Activated T-cell treated with anti-CD3 and anti-CD28 coated beads, Interleukin-2, amount 50 U/mL, for 72 hours (primary cell): ENCODE results near the gene ZNF718. TPM values are rescaled to one million over a fixed set of nuclear protein-coding genes. Genes with fewer than 3 reads are reported as not detected.
"Not testable (repeated sequence)": the region's sequence is repeated elsewhere in the genome, so short reads cannot be mapped to it uniquely, and the experiment has no call there.

Experiments
- ATAC-seq, 2 donors: fragments of 150-1000 bp; cut with Tn5 transposase; replicated peaks in 1 of 2; 2 replicates each; pipeline ENCODE4 v1.10.0; 2021; ENCODE audit warnings: moderate library complexity in 2 of 2, mild to moderate bottlenecking in 1 of 2
- DNase-seq, 2 donors: peaks; one replicate each; pipeline ENCODE4 v3.0.0; 2021 to 2022; ENCODE audit warnings: mixed read lengths in 1 of 2
- H3K27ac Mint-ChIP-seq: one replicate; pipeline ENCODE4 v1.8.0; 2022; ENCODE audit warnings: mild to moderate bottlenecking, moderate library complexity, mixed read lengths
- H3K27me3 Mint-ChIP-seq: one replicate; pipeline ENCODE4 v1.8.0; 2022; ENCODE audit warnings: low read depth, mixed read lengths
- H3K36me3 Mint-ChIP-seq, 2 donors: one replicate each; pipeline ENCODE4 v1.8.0; 2022; ENCODE audit warnings: mixed read lengths in 2 of 2, mild to moderate bottlenecking in 1 of 2; ENCODE audit not compliant: insufficient read depth in 2 of 2
- H3K4me1 Mint-ChIP-seq: one replicate; pipeline ENCODE4 v1.8.0; 2022; ENCODE audit warnings: low read depth, mixed read lengths
- H3K4me3 Mint-ChIP-seq, 2 donors: one replicate each; pipeline ENCODE4 v1.8.0; 2022; ENCODE audit warnings: mild to moderate bottlenecking in 2 of 2, mixed read lengths in 2 of 2, moderate library complexity in 2 of 2
- H3K9me3 Mint-ChIP-seq, 2 donors: one replicate each; pipeline ENCODE4 v1.8.0; 2022; ENCODE audit warnings: mixed read lengths in 2 of 2
- total RNA-seq, 2 donors: library from RNA; stranded (reverse); gene quantifications; one replicate each; pipeline ENCODE4 v1.2.3, GENCODE V29; 2022

The ZNF718 gene
- total RNA-seq, 2 donors from 2014 or later: 8.1 to 10.2 TPM

GRCh38 chr4:173666-174314 lies 49.5 kb downstream of the ZNF718 start:
- DNase-seq: no peak
- no peak overlapping the region for H3K27ac Mint-ChIP-seq
- H3K9me3 Mint-ChIP-seq: peaks cover 30 to 41% of the 10 kb centered on the region in 2 donors
- H3K4me3 Mint-ChIP-seq: no peak overlapping the region
- no peaks in the 10 kb centered on the region for H3K4me1 Mint-ChIP-seq
- no peak for ATAC-seq
- H3K27me3 Mint-ChIP-seq: no peaks in the 10 kb centered on the region
- H3K36me3 Mint-ChIP-seq: peaks cover 47 to 66% of the 10 kb centered on the region in 2 donors

GRCh38 chr4:175986-176385 lies 51.7 kb downstream of the ZNF718 start:
- H3K4me3 Mint-ChIP-seq: no peak overlapping the region
- no peak overlapping the region for H3K27ac Mint-ChIP-seq
- DNase-seq (no peak), ATAC-seq (no peak)
- peaks cover 20 to 36% of the 10 kb centered on the region in 2 donors for H3K9me3 Mint-ChIP-seq
- no peaks in the 10 kb centered on the region for H3K4me1 Mint-ChIP-seq
- peaks cover 37 to 57% of the 10 kb centered on the region in 2 donors for H3K36me3 Mint-ChIP-seq
- no peaks in the 10 kb centered on the region for H3K27me3 Mint-ChIP-seq

DNA sequence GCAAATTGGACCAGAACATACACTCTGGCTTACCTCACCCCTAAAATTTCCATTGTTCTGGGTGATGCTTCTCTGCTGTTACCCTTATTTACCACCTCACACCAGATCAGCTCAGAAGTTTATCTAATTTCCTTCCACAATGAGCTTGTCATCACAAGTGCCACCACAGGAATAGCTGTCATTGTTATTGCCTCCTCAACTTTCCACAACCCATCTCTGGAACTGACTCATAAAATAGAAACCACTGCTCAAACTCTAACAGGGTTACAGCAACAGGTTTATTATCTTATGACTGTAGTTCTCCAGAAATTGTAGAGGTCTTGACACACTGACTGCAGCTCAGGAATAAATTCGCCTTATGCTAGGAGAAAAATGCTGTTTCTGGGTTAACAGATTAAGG lies 52.7 kb downstream of the ZNF718 start:
- Mint-ChIP-seq H3K27me3 (no peaks in the 10 kb centered on the region), H3K36me3 (peaks cover 35 to 55% of the 10 kb centered on the region in 2 donors), H3K9me3 (peaks cover 24 to 34% of the 10 kb centered on the region in 2 donors), H3K4me1 (no peaks in the 10 kb centered on the region), H3K27ac (no peak overlapping the region), H3K4me3 (no peak overlapping the region)
- ATAC-seq (peak; percentile 61 to 70), DNase-seq (no peak)

GRCh38 chr4:182225-182624 lies 57.9 kb downstream of the ZNF718 start:
- Mint-ChIP-seq H3K36me3 (peaks cover 42 to 66% of the 10 kb centered on the region in 2 donors), H3K9me3 (peaks cover 28 to 37% of the 10 kb centered on the region in 2 donors)
- H3K4me3 Mint-ChIP-seq, H3K27me3 Mint-ChIP-seq, H3K27ac Mint-ChIP-seq, H3K4me1 Mint-ChIP-seq, ATAC-seq, DNase-seq: not testable (repeated sequence)

GRCh38 chr4:188091-188490 lies 63.8 kb downstream of the ZNF718 start:
- Mint-ChIP-seq H3K9me3 (peaks cover 30 to 38% of the 10 kb centered on the region in 2 donors), H3K27ac (no peak overlapping the region), H3K27me3 (no peaks in the 10 kb centered on the region), H3K4me1 (no peaks in the 10 kb centered on the region), H3K4me3 (no peak overlapping the region), H3K36me3 (peaks cover 30 to 44% of the 10 kb centered on the region in 2 donors)
- no peak for ATAC-seq
- DNase-seq: no peak

DNA sequence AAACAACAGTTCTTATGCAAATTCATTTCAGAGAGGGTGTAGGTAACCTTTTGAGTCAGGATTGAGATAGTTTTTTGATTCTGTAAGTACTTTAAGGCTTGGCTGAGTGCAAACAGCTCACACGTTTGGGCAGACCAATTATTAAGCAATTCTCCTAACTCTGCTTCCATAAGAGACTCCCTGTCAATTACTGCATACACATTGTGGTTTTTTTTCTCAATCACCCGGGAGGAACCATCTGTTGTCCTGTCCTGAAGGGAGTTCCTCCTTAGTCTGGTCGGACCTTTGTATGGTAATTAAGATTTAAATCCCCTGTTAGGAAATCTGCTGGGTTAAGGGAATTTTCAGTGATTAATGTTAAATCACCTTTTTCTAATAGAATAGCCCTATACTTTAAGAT lies 70.9 kb downstream of the ZNF718 start:
- not testable (repeated sequence) for H3K27ac Mint-ChIP-seq, DNase-seq, H3K27me3 Mint-ChIP-seq, ATAC-seq, H3K4me3 Mint-ChIP-seq, H3K4me1 Mint-ChIP-seq
- peaks cover 20 to 21% of the 10 kb centered on the region in 2 donors for H3K36me3 Mint-ChIP-seq
- H3K9me3 Mint-ChIP-seq: peaks cover 27 to 30% of the 10 kb centered on the region in 2 donors

GRCh38 chr4:200936-201335 lies 76.6 kb downstream of the ZNF718 start:
- Mint-ChIP-seq H3K4me3 (no peak overlapping the region), H3K27me3 (no peaks in the 10 kb centered on the region), H3K36me3 (peaks cover 22 to 35% of the 10 kb centered on the region in 2 donors), H3K27ac (no peak overlapping the region), H3K9me3 (peaks cover 22 to 24% of the 10 kb centered on the region in 2 donors), H3K4me1 (no peaks in the 10 kb centered on the region)
- no peak for DNase-seq
- no peak for ATAC-seq

DNA sequence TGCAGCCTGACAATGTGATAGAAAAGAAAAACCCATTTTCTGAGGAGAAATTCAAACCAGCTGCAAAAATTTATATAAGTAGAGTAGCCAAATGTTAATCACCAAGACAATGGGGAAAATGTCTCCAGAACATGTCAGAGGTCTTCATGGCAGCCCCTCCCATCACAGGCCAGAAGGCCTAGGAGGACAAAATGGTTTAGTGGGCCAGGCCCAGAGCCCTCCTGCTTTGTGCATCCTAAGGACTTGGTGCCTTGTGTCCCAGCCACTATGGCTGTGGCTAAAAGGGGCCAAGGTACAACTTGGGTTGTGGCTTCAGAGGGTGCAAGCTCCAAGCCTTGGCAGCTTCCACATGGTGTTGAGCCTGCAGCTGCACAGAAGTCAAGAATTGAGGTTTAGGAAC lies 78.5 kb downstream of the ZNF718 start:
- not testable (repeated sequence) for H3K4me1 Mint-ChIP-seq, DNase-seq, ATAC-seq, H3K4me3 Mint-ChIP-seq, H3K27ac Mint-ChIP-seq, H3K27me3 Mint-ChIP-seq
- Mint-ChIP-seq H3K9me3 (peaks cover 26 to 27% of the 10 kb centered on the region in 2 donors), H3K36me3 (peaks cover 21 to 47% of the 10 kb centered on the region in 2 donors)

GRCh38 chr4:205097-205756 lies 80.9 kb downstream of the ZNF718 start:
- peaks cover 21 to 23% of the 10 kb centered on the region in 2 donors for H3K9me3 Mint-ChIP-seq

GRCh38 chr4:206054-206453 lies 81.8 kb downstream of the ZNF718 start:
- peaks cover 5% of the 10 kb centered on the region for H3K4me1 Mint-ChIP-seq
- H3K9me3 Mint-ChIP-seq: peaks cover 21 to 23% of the 10 kb centered on the region in 2 donors
- no peak overlapping the region for H3K4me3 Mint-ChIP-seq
- no peaks in the 10 kb centered on the region for H3K27me3 Mint-ChIP-seq
- ATAC-seq (no peak), DNase-seq (no peak)
- peaks cover 16 to 43% of the 10 kb centered on the region in 2 donors for H3K36me3 Mint-ChIP-seq
- no peak overlapping the region for H3K27ac Mint-ChIP-seq

More at GRCh38 chr4:205097-205756, 80.9 kb downstream of the ZNF718 start:
- Mint-ChIP-seq H3K4me3 (no peak overlapping the region), H3K36me3 (peaks cover 16 to 44% of the 10 kb centered on the region in 2 donors), H3K27me3 (no peaks in the 10 kb centered on the region), H3K27ac (no peak overlapping the region), H3K4me1 (no peaks in the 10 kb centered on the region)
- no peak for DNase-seq
- no peak for ATAC-seq

GRCh38 chr4:208416-209096 lies 84.3 kb downstream of the ZNF718 start:
- Mint-ChIP-seq H3K36me3 (peaks cover 19 to 32% of the 10 kb centered on the region in 2 donors), H3K4me1 (peaks cover 11% of the 10 kb centered on the region), H3K9me3 (peaks cover 11 to 26% of the 10 kb centered on the region in 2 donors)
- H3K27ac Mint-ChIP-seq, H3K4me3 Mint-ChIP-seq, H3K27me3 Mint-ChIP-seq, DNase-seq, ATAC-seq: not testable (repeated sequence)

DNA sequence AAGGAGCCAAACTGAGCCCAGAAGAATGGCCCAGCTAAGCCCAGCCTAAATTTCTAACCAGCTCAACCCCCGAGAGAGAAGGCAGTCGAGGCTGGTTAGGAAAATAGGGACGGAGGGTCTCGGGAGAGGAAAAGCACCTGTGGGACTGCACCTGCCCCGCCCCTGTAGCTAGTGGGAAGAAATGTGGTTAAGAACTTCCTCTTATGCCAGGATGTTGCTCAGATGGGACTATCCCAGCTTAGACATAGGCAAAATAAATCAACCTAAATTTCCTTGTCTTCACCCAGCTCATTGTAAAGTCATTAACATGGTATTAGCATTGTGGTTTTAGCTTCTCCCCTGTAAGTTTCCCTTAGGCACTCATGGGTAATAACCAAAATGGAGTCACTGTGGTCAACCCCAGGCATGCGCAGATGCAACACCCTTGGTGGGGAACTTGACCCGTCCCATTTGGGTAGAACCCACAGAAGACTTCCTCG lies 86.8 kb downstream of the ZNF718 start:
- Mint-ChIP-seq H3K36me3 (peaks cover 24 to 37% of the 10 kb centered on the region in 2 donors), H3K9me3 (peaks cover 11 to 26% of the 10 kb centered on the region in 2 donors), H3K4me3 (peak overlapping the region in 1 of 2 donors; percentile 51), H3K27ac (no peak overlapping the region), H3K4me1 (peaks cover 11% of the 10 kb centered on the region), H3K27me3 (no peaks in the 10 kb centered on the region)
- DNase-seq (no peak), ATAC-seq (no peak)
